ENCODE measurements around the gene CCDC8.
"Not testable (repeated sequence)": the region's sequence is repeated elsewhere in the genome, so short reads cannot be mapped to it uniquely, and the experiment has no call there.

Gene CCDC8

DNA sequence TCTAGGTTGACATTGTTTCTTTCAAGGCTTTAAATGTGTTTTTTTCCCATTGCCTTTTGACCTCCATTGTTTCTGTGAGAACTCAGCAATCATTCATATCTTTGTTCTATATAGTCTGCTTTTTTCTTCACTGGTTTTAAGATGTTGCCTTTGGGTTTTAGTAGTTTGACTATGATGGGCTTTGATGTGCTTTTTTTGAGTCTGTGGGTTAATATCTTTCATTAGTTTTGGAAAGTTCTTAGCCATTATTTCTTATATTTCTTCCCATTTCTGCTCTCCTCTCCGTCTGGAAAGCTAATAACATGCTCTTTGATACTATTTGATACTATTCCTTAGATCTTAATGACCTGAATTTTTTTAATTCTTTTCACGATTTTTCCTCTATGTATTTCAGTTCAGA lies 32.7 kb downstream of the CCDC8 start:
- no peak for DNase-seq (ENCODE audit: low spot score)

DNA sequence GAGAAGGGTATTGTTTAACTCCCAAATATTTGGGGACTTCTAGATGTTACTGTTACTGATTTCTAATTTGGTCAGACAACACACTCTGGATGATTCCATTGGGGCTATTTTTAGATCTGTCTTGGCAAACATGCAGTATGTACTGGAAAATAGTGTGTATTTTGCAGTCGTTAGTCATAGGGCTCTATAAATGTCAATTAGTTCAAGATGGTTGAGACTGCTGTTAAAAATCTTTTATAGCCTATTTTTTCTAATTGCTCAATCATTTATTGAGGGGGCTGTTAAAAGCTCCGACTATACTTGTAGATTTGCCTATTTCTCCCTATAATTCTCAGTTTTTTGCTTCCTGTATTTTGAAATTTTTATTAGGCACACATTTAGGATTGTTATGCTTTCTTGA lies 35.1 kb downstream of the CCDC8 start:
- no peak for DNase-seq (ENCODE audit: low spot score)

DNA sequence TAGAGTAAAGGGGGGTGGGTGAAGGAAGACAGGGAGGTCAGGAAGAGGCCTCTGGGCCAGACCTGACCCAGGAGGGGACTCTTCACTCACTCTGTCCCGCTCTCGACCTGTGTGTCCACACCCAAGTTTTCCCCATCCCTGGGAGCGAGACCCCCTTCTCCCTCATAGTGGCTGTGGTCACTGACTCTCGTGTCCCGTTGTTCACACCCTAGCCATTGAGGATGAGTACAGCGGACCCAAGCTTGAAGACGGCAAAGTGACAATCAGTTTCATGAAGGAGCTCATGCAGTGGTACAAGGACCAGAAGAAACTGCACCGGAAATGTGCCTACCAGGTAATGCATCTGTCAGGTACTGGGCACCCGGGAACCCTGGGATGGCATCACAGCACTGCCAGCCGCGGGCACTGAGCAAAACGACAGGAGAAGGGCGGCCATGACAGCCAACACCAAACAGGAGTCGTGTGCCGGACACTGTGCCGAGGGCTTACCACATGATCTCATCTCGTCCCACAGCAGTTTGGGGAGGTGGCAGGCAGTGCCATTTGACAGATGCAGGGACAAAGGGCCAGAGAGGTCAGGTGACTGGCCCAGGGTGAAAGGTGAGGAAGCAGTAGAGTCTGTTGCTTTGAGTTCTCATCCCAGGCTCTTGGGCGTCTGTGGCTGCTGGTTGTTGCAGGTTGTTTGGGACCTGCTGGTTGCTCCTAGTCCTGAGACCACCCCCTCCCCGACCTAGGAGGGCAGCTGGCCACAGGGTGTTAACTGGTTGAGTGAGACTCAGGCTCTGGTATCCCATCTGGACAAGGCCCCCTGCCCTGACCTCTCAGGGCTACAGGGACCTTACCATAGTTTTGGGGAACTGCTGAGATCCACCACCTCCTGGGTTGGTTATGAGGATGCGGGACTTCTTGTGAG lies 36.9 kb downstream of the CCDC8 start:
- DNase-seq (ENCODE audit: low spot score): no peak

DNA sequence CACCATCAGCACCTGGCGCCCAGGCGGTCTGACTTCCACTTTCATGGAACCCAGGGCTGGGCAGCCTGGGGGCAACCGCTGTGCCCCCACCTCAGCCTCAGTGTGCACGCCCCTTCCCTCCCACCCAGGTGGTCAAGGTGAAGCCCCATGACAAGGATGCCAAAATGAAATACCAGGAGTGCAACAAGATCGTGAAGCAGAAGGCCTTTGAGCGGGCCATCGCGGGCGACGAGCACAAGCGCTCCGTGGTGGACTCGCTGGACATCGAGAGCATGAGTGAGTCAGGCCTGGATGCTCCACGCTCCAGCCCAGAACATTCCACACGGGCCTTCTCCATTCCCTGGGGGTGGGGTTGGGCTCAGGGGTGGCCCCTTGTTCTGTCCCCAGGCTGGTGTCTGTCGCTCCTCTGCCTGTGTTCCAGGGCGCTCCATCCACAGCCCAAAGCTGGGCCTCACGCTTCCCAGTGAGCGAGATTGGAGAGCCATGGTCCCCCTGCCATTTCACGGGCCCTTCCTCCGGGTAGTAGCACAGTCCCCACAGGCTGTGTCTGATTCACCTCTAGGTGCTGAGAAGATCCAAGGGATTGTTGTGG lies 37.8 kb downstream of the CCDC8 start:
- not testable (repeated sequence) for DNase-seq (ENCODE audit: low spot score)

DNA sequence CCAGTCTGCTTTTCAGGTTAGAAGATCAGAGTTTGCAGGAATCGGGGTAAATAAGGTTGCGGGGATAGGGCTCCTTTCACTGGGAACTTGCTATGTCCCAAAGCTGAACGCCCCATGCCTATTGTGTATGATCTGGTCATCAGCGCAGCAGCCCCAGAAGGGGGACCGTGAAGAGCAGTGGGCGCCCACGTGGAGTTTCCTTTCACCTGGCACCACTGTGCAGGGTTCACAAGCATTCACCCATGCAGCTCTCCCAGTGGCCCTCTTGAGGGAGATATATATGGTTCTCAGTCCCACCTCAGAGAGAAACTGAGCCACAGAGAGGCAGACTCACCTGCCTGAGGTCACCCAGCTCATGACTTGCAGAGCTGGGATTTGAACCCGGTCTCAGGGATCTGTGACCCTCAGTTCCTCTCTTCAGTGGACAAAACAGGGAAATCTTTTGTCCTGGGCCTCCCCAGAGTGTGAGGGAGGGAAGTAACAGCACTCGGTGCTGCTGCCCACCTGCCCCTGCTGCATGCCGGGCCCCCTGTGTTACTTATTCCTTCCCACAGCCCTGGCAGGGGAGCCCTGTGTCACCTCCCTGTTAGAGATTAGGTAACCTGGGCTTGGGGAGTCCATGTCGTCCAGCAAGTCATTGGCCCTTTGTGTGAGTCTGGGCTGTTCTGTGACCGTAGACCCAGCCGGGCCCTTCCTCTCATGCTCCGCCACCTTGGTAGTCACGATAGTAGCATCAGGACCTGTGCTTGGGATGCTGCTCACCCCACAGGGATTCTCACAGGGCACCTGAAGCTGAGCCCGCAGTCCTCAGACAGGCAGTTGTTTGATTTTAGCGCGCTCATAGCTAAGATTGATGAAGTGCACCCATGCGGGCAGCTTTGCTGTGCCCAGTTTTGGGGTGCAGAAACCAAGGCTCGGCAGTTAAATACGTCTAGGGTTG lies 38.6 kb downstream of the CCDC8 start:
- DNase-seq (ENCODE audit: low spot score): no peak

DNA sequence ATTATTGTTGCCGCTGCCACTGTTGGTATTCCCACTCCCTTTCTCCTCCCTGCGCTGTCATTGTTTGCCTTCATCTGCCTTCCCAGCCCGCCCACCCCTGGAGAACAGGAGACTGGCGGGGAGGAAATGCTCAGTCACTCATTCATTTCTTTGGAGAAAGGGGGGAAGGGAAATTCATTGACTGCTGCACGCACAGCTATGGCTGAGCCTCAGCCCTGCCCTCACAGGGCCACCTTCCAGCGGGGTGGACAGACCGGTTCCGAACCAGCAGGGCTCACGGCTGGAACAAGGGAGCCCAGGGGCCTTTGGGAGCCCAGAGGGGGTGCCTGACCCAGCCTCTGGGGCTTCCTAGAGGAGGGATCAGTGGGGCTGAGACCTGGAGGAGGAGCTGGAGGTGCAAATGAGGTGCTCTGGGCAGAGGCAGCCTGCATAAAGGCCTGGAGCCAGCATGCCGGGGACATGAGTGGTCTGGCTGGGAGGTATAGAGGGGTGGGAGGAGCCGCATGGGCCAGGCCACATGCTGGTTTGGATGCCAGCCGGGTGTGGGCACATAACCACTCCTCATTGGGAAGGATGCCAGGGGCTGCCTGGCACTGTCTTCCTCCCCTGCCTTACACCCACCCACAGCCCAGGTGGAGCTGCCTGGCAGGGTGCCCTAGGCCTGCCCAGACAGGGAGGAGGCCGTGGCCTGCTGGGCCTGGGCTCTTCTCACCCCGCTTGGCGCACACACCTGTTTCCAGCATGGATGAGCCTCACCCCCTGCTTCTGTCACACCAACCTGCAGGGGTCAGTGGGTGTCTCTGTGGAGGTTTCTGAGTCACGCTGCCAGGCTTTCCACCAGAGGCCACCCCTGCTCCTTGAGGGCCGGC lies 39.6 kb downstream of the CCDC8 start:
- DNase-seq (ENCODE audit: low spot score): peak; percentile 64

DNA sequence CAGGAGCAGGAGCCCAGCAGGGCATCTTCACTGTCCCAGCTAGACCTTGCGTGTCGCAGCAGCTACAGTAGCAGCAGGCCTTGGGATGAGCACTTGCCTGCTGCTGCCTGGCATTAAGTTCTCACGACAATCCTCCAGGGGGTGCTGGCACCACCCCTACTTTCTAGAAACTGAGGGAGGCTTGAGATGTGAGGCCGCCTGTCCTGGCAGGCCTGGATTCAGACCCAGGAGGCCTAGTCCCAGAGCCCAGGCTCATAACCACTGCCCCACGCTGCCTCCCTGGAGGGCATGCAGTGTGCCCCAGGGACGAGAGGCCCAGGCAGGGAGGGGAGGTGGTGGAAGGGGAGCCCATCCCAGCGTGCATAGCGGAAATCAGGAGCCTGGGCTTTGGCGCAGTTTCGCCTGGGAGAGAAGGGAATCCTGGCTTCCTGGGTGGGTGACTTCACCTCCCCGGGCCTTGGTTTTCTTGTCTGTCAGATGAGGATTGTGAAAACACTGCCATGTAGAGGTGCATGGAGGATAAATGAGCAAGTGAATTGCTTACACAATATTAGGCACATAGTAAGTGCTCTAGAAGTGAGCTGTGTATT lies 40.4 kb downstream of the CCDC8 start:
- peak; percentile 73 for DNase-seq (ENCODE audit: low spot score)

DNA sequence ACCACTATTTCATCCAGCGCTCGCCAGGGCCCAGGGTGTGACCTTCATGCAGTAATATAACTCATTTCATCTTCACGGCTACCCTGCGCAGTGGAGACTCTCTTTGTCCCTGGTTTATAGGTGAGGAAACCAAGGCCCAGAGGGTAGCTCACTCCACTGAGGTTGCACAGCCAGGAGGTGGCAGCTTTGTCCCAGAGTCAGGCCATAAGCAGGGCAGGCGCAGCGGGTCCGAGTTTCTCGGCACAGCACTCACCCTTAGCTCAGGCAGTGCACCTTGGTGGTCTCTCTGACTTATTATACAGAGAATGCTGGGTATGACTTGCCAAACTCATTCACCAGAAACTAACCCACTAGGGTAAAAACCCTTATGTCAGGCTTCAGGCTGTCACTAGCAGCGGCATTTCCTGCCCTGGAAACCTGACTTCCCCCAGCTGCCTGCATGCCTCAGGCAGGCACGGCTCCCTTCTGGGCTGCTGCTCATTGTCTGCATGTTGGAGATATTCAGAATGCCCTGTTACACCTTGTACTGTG lies 41.9 kb downstream of the CCDC8 start:
- DNase-seq (ENCODE audit: low spot score): no peak

DNA sequence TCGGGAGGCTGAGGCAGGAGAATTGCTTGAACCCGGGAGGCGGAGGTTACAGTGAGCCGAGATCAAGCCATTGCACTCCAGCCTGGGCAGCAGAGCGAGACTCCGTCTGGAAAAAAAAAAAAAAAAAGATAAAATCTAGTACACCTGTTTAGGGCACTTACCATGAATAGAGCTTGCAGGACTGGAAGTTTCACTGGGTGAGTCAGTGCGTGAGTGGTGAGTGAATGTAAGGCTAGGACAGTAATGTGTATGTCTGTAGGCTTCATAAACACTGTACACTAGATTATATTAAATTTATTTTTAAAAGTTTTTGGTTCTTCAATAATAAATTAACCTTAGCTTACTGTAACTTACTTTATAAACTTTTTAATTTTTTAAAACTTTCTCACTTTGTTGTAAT lies 43.5 kb downstream of the CCDC8 start:
- no peak for DNase-seq (ENCODE audit: low spot score)

DNA sequence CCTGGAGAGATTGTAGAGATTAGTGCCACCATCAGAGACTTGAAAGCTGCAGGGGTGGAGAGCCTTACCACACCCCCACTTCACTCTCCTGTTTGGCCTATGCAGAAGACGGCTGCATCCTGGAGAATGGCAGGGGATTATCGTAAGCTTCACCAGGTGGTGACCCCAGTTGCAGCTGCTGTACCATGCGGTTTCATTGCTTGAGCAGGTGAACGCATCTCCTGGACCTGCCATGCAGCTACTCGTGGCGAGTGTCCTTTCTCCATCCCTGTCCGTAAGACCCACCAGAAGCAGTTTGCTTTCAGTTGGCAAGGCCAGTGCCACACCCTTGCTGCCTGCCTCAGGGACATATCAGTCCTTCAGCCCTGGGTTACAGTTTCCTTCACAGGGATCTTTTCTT lies 45.2 kb downstream of the CCDC8 start:
- DNase-seq (ENCODE audit: low spot score): peak; percentile 81

DNA sequence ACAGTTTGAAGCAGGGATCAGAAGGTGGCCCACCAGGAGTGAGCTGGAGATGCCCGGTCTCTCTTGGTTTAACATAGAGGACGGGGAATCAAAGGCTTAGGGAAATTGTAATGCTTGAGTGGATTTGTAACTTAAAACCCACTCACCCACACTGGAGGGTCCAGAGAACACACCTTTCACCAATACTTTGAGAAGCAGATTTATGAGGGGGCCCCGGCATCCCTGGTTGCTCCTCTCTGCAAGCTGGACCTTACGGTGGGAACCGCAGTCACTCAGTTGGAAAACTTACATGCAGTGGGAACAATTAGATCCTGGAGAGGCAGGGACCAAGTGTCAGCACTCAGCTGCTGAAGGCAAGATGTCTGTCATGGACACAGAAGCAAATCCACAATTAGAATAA lies 45.9 kb downstream of the CCDC8 start:
- no peak for DNase-seq (ENCODE audit: low spot score)

DNA sequence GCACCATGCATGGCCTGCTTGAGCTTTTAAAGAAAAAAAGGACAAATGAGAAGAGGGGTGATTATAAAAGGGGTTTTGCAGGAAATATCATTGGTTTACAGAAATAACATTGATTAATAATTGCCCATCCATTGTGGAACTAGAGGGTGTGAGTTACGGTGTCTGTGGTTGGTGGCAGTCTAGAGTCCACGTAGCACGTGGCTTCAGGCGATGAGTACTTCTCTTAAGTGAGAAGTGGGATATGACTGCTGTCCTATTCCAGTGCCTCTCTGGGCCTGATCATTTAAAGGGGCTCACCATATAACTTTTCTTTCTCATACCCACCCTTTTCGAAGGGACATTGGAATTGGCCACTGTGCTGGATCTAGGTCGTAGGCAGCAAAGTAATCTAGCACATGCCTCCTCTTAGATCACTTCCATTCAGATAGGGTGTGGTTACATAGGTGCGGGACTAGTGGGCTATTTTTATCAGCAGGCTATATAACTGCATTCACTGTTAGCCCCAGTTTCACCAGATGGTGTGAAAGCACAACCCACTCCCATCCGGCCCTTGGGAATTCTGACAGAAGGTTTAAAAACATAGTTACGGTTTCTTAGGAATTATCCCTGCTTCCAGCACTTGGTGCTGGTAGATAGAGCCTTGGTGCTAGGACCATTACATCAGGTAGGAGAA lies 46.6 kb downstream of the CCDC8 start:
- peak; percentile 76 for DNase-seq (ENCODE audit: low spot score)

DNA sequence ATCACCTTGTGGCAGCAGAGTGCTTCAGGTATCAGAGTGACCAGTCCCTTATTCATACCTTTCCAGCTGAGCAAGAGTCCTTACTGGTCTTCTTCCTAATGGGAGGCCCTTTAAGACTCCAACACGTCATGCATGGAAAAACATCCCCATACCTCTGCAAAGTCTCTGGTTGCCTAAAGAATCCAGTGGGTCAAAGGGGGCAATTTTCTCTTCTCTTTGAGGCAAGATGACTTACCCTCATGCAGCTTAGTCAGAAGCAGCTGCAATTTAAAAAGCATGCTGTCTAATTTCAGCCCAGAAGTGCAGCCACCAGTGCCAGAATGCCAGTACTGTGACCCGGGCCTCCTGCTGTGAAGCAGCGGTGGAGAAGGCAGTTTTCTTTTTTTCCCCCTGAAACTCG lies 47.8 kb downstream of the CCDC8 start:
- DNase-seq (ENCODE audit: low spot score): no peak

DNA sequence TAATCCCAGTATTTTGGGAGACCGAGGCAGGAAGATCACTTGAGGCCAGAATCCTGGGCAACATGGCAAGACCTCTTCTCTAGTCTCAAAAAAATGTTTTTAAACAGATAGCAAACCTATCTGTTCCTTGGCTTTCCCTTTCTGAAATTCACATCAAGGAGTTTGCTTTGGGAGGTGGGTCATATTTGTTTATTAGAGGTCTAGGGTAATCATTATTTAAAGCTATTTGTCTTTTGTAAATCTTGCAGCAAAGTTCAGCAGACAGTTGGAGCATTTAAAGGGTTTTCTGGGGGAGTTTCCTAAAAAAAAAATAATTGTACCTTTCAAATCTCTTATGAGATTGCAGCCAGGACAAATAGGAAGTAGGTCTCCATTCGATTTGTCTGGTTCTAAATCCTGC lies 49.0 kb downstream of the CCDC8 start:
- DNase-seq (ENCODE audit: low spot score): no peak

DNA sequence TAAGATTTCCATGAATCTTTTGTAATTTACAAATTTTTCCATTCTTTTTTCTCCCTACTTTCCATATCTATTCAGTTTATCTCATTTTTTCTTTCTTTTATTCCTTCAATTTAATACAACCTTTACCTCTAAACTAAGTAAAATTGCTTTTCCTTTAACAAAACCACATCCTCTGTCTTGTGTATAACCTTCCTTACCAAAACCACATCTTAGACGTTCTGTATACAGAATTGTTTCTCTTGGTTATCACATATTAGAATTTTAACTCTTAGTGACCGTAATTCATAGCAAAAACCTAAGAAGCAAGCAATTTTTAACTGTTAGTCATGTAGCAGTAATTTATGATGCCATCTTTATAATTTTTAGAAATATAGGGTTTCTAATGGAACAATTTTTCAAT lies 51.4 kb downstream of the CCDC8 start:
- no peak for DNase-seq (ENCODE audit: low spot score)

Measured in D341Med (cell line).